GM18870 (cell line): ENCODE measurements around the gene UBALD1.
"Not testable (repeated sequence)": the region's sequence is repeated elsewhere in the genome, so short reads cannot be mapped to it uniquely, and the experiment has no call there.

ENCODE experiments used
- ATAC-seq: cut with Tn5 transposase; IDR thresholded peaks from one replicate; pipeline ENCODE4 v1.9.1; 2021; ENCODE audit warnings: moderate library complexity; ENCODE audit not compliant: unreplicated experiment

UBALD1 gene

DNA sequence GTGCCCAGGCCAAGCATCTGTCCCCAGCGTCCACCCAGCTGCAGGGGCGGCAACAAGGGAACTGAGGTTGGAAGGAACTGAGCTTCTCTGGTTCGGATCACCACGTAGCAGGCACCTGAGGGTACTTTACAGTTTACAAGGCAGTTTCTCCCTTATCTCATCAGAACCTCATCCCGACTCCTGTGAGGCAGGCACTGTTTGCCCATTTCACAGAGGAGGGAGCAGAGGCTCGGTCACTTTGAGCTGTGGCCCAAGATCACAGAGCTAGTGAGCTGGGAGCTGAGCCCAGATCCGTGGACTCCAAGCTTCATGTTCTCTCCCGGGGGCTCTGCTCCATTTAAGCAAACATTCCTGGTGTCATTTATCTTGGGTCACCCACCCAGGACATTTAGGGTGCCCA, 15.1 kb downstream of the UBALD1 start:
- ATAC-seq, result no peak

DNA sequence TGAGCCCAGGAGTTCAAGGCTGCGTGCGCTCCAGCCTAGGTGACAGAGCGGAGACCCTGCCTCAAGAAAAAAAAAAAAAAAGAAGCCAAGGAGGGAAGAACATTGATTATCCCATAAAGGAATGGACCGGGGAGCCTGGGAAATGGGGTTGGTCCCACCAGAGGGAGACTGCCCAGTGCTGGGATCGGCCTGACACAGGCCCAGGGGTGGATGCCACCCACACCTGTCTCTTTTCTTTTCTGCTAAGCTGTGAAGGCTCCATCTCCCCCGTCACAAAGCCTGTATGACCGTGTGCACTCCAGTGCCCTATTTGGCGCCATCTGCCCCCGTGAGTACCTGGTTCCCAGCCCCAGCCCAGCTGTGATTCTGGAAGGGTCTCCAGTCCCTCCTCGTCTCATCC, 15.7 kb downstream of the UBALD1 start:
- no peak for ATAC-seq

DNA sequence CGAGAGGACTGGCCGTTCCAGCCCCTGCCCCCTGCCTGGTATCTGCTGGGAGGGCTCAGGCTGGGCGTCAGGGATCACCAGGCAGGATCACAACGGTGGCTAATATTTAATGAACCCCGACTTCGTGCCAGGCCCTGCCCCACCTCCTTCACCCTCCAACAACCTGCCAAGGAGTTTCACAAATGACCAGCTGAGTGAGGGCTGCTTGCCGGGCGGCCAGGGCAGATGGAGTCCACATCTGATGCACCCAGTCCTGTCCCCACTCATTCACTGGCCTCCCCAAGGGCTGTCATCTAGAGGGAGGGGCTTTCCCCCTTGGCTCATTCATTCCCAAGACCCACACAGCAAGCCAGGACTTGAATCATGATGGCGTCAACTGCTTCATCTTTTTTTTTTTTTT, 17.5 kb downstream of the UBALD1 start:
- no peak for ATAC-seq

DNA sequence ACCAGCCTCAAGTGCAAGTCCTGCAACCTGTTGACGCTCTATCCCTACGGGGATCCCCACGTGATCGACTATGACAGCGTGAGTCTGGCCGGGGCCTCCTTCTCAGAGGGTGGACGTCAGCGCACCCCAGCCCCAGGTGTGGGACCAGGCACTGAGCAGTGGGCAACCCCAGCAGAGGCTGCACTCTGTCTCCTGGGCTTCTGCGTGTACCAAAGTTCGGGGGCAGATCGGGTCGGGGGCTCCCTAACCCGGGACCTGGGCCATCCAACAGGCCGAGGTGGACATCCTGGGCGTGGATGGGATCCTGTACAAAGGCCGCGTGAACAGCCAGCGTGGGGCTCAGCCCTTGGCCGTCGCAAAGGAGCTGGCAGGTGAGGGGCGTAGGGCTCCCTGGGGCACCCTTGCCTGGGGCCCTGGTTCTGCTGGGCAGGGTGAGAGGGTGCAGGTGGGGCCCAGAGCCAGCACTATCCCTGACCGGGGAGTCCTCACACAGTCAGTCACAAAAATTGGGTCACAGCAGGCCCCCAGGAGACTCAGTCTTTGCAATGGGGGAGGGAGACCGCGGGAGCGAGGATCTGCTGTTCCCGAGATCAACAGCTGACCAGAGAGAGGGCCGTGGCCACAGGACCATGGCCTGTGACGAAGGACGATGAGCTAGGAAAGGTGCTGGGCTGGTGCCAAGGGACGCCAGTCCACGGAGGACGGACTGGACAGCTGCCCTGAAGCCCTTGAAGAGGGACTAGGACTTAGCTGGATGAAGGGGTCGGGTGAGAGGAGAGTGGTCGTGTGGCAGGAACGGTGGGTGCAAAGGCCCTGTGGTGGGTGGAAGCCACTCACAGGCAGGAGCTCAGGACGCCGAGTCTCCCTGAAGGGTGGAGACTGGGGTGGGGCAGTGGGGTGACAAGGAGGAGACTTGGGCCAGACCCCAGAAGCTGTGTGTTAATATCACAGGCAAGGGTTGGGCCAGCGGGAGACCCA, 20.0 kb downstream of the UBALD1 start:
- ATAC-seq, result no peak

DNA sequence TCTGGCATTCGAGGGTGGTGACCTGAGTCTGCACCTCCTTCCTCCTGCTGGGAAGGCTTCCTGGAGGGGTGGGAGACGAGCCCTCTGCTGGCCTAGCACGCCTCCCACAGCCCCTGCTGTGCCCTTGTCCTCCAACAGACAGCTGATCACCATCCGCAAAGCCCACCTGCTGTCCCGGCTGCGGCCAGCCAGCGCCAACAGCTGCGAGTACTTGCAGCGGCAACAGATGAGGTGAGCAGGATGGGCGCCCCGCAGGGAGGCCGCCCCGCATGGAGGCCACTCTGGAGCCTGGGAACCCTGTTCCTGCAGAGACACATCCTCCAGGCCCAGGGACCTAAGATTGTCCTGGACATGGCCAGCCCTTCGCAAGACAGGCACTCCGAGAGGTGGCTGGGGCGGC, 21.6 kb downstream of the UBALD1 start:
- ATAC-seq, result no peak

DNA sequence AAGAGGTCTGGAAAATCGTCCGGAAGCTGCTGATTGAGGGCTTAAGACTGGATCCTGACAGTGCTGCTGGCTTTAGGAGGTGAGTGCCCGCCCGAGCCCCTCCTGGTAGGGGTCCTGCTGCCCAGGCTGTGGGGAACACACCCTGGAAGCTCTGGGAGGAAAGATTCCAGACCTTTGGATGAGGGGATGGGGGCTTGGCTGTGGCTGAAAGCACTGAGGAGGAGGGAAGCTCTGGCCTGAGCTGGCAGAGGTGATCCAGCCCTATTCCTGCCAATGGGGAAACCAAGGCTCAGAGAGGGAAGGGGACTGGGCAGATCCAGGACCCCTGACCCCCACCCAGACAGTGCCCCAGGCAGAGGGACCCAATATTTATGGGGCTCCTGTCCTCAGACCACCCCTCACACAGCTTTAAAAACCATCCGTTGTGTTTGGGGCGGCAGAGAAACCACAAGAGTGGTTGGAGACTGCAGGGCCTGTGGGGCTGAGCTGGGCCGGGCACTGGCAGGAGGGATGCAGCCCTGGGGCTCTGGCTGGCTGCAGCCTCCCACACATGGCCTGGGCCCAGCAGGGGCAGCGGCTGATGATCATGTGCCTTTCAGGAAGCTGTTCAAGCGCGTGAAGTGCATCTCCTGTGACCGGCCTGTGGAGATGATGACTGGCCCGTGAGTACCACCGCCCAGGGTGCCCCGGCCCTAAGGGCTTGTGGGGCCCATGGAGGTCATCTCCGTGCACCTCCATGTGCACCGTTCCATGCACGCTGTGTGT, 22.8 kb downstream of the UBALD1 start:
- ATAC-seq, result no peak

DNA sequence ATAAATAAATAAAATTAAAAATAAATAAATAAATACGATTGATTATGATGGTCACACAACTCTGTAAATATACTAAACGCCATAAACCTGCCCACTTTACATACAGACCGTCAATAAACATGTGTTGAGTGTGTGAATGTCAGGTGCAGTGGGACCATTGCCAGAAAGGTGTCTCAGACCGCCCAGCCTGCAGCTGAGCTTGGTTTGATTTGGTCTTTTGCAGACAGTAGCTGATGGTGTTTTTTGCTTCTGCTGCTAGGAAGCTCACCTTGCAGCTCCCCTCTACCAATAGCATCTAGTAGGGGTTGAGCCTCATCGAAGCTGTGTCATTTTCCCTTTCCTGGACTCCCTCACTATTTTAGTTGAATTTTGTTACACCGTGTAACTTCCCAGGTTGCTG, 23.5 kb downstream of the UBALD1 start:
- no peak for ATAC-seq

DNA sequence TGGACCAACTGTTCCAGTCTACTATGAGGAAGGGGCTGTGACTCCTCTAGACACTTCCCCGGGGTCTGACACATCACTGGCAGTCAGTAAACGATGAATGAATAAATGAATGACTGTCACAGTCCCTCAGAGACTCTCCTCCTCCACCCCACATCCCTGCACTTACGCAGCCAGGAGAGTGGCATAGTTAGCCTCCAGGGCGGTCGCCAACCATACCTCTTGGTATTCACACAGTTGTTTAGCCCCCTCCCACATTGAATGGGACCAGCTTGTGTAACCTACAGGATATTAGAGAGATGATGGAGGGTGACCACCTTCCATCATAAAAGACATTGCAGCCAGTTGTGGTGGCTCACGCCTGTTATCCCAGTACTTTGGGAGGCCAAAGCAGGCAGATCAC, 25.7 kb downstream of the UBALD1 start:
- ATAC-seq, result no peak

DNA sequence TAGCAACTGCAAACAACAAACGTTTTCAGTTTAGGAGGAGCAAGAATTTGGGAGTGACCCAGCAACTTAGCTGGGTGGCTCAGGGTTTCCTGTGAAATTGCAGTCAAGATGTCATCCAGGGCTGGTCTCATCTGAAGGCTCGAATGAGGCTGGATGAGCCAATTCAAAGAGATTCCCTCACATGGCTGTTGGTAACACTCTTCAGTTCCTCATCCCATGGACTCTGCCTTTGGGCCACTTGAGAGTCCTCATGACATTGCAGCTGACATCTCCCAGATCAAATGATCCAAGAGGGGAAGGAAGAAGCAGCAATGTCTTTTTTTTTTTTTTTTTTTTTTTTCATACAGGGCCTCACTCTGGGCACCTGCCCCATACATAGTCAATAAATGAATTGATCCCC, 26.3 kb downstream of the UBALD1 start:
- no peak for ATAC-seq

DNA sequence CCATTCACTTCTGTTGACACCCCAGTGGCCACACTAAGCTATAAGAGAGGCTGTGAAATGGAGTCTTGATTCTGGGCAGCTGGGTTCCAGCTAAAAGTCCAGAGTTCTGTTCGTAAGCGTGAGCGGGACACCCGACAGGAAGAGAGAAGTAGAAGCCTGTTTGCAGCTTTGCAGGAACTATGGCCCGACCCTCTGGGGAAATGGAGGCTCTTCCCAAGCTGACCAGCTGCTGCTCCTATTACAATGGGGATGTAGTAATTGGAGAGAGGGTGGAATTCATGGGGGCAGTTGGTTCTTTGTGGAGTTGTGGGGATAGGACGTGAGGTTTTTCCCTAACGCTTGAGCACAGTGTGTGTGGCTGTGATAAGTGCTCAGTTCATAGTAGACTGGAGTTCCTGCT, 28.4 kb downstream of the UBALD1 start:
- no peak for ATAC-seq

DNA sequence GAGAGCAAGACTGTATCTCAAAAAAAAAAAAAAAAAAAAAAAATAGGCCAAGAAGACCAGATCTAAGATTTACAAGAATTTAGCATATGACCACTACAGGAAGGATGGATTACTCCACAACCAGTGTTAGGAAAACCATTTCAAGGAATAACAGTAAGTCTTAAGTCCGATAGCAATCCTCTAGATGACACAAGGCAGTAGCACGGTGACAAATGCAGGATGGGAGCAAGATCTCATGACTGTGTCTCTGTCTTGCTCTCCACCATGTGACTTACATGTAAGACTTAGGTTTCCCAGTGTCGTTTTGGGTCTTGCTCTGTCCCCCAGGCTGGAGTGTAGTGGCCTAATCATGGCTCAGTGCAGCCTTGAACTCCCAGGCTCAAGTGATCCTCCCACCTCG, 30.8 kb downstream of the UBALD1 start:
- no peak for ATAC-seq

DNA sequence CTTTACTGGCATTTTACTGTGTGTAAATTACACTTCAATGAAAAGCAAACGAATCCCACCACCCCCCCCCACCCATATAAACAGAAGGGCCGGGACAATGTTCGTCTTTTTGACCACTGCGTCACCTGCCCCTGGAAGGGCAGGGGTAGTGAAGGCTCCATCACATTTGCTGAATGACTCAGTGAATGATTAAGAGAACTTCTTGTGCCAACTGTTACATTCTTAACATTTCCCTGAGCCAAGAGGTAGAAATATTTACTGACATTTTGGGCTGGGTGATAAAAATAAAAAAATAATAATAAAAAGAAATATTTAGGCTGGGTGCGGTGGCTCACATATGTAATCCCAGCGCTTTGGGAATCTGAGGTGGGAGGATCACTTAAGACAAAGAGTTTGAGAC, 34.4 kb downstream of the UBALD1 start:
- ATAC-seq, result no peak

DNA sequence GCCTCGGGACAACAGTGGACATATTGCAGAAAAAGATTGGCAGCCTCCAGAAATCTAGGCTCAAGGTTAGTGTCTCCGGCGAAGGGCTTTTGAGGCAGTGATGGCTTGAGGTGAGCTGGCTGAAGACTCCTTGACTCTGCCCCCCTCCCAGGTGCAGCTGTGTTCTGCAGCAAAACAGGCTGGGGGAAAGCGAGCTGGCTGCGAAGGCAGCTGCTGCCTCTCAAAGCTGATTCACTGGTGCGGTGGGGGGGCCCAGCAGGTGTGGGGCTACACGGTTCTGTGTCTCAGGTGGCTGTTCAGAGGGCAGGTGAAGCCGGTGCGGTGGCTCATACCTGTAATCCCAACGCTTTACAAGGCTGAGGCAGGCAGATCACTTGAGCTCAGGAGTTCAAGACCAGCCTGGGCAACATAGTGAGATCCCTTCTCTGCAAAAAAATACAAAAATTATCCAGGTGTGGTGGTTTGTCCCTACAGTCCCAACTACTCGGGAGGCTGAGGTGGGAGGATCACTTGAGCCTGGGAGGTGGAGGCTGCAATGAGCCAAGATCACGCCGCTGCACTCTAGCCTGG, 35.6 kb downstream of the UBALD1 start:
- ATAC-seq, result no peak

DNA sequence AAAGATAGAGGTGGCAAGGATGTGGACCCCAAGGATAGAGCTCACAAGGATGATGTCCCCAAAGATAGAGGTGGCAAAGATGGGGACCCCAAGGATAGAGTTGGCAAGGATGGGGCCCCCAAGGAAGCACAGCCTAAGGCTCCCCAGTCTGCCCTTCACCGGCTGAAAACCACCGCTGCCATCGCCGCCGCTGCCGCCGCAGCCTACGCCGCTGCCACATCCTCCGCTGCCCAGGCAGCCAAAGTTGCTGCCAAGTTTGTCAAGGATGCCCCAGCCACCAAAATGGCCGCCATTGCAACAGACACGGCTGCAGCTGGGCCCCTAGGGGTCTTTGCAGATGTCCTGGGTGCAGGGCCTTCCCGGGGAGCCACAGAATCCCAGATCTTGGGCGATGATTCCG, 38.7 kb downstream of the UBALD1 start:
- no peak for ATAC-seq

DNA sequence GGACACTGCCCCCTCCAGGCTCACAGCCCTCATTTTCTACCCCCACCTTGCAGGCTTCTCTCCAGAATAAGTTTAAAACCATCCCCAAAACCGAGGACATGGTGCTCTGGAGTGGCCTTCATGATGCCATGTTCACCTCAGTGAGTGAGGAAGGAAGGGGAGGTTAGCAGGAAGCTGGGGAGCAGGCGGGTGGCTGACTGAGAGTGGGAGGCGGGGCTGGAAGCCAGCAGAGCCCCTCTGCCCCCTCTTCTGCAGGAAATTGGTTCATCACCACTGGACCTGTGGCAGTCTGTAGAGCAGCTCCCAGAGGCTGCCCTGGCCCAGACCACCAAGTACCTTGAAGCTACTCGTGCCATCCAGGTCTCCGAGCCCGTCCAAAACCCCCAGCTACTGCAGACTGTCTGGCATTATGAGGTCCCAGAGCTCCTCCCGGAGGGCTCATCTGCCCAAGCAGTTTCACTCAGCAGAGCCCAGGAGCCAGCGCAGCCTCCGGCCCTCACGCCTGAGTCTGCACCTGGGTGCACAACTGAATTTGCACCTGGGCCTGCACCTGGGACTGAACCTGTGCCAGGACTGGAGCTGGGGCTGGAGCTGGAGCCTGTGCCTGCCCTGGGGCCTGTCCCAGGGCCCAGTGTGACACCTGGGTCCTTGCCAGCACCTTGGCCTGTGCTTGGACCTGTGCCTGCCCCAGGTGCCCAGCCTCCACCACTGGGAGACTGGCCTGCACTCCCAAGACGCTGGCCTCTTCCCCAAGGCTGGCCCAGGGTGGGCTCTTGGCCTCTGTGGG, 39.6 kb downstream of the UBALD1 start:
- no peak for ATAC-seq

DNA sequence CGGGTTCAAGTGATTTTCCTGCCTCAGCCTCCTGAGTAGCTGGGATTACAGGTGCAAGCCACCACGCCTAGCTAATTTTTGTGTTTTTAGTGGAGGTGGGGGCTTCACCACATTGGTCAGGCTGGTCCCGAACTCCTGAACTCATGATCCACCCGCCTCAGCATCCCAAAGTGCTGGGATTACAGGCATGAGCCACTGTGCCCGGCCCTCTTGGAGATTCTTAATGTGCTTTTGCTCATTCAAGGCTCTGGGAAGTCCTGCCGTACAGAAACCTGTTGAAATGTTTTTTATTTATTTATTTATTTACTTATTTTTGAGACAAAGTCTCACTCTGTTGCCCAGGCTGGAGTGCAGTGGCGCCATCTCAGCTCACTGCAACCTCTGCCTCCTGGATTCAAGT, 40.8 kb downstream of the UBALD1 start:
- ATAC-seq, result not testable (repeated sequence)

DNA sequence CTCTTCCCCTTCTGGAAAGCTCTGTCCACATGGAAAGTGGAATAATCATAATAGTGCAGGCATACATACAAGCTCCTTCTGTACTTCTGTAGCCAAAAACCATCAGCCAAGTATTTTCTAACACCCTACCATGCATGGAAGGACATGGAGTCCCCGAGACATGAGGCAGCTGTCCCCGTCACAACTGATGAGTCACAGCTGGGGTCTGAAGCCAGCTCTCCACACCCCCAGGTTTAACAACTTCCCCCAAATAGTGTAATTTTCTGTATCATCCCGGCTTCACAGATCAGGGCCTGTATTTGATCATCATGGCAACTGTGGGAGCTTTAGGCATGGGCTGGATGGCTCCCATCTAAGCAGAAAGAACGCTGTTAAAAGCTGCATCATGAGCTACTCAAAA, 42.0 kb downstream of the UBALD1 start:
- no peak for ATAC-seq

DNA sequence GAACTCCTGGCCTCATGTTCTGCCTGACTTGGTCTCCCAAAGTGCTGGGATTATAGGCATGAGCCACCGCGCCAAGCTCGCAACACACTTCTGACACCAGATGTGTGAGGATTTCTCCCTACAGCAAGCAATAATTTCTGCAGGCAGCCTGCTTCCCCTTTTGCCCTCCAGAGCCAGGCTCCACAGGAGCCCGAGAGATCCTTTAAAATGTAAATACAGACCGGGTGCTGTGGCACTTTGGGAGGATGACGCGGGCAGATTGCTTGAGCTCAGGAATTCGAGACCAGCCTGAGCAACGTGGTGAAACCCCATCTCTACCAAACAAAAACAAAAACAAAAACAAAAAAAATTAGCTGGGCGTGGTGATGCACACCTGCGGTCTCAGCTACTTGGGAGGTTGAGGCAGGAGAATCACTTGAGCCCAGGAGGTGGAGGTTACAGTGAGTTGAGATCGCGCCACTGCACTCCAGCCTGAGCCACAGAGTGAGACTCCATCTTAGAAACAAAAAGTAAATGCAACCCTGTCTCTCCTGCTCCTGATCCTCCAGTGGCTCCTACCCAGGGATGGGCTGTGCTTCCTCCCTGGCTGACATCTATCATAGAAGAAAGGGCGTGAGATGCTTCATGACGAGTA, 43.9 kb downstream of the UBALD1 start:
- ATAC-seq, result no peak

DNA sequence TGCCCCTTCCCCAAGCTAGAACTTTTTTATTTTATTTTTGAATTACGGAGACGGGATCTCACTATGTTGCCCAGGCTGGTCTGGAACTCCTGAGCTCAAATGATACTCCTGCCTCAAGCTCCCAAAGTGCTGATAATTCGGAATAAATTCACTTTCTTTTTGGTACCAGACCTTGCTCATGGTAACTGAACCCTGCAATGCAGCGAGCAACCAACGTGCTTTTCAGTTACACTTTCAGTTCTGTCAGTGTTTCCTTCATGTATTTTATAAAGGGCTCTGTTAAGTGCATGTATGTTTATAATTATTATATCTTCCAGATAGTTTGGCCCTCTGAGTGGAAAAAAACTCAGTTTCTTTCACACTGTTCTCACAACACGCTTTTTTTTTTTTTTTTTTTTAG, 44.6 kb downstream of the UBALD1 start:
- no peak for ATAC-seq

DNA sequence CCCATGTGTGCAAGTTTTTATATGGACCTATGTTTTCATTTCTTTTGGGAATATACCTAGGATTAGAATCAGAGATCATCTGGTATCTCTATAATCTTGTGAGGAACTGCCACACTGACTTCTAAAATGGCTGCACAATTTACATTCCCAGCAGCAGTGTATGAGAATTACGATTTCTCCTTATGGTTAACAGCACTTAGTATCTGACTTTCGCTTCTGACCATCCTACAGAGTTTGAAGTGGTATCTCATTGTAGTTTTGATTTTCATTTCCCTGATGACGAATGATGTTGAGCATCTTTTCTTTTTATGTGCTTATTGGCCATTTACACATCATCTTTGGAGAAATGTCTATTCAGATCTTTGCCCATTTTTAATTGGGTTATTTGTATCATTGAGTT, 48.5 kb downstream of the UBALD1 start:
- no peak for ATAC-seq
